Hematopoietic multipotent progenitor cell treated with erythropoietin and hydrocortisone succinate and interleukin-3 and kit ligand, for 8 days (in vitro differentiated cells): ENCODE measurements around the gene HDAC11.
A peak's percentile ranks its signal among the peaks of the same experiment; 100 is the strongest.
"Not testable (repeated sequence)": the region's sequence is repeated elsewhere in the genome, so short reads cannot be mapped to it uniquely, and the experiment has no call there.

Source experiments
- DNase-seq: peaks from one replicate; pipeline ENCODE4 v3.0.0-alpha.2; 2015

The HDAC11 gene

GRCh38 chr3:13470894-13471574, 9.1 kb upstream of the HDAC11 start:
- DNase-seq, result no peak

DNA sequence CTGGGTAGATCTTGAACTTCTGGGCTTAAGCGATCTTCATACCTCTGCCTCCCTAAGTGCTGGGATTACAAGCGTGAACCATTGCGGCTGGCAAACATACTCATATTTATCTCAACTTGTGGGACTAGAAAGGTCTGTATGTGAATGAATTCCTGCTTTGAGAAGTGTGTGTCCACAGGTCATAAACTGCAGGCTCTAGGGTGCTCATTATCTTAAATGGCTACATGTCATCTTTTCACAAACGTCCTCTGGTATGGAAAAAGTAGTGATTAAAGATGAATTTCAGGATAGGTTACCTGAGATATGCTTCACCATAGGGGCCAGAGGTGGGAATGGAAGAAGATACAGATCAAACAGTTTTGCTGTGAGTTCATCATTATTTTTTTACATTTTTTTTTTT, 7.8 kb upstream of the HDAC11 start:
- DNase-seq, result no peak

- no peak for DNase-seq
Measured at GRCh38 chr3:13473020-13473419, 7.1 kb upstream of the HDAC11 start.

DNA sequence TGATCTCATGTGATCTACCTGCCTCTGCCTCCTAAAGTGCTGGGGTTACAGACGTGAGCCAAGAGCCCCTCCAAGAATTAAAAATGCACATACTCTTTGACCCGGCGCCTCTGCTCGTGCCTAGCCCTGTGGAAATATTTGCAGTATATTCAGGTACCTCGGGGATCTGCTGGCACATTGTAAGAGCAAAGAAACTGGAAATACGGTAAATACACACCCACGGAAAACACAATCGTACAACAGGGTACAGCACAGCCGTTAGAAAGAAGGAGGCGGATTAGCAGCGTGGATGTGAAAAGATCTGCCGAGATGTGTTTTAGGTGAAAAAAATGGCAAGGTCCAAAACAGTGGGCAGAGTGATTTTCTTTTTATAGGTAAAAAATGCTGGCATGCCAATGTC, 6.1 kb upstream of the HDAC11 start:
- DNase-seq, result no peak

DNA sequence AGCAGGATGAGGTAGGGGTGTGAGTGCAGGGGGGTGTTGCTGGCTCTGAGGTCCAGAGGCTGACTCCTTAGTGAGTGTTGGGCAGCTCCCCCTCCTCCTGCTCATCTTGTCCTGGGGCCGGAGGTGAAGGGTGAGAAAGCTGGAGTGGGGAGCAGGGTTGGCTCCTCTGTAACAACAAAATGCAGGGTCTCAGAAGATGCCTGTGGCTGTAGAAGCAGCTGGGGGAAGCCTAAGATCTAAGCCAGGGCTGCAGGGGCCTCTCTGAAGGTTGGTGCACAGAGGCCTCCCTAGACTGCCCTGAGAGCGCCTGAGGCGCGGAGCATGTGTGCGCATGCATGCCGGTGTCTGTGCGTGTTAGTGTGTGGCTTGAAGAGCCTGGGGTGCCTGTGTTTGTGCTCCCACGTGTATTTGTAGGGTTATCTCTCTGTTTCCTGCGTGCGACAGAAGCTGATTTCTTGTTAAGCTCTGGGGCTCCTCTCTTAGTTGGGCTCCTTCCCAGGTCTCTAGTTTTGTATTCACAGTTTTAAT, 5.3 kb upstream of the HDAC11 start:
- no peak for DNase-seq

GRCh38 chr3:13475871-13476590, 4.1 kb upstream of the HDAC11 start:
- DNase-seq, result no peak

GRCh38 chr3:13477943-13478342, 2.2 kb upstream of the HDAC11 start:
- no peak for DNase-seq

DNA sequence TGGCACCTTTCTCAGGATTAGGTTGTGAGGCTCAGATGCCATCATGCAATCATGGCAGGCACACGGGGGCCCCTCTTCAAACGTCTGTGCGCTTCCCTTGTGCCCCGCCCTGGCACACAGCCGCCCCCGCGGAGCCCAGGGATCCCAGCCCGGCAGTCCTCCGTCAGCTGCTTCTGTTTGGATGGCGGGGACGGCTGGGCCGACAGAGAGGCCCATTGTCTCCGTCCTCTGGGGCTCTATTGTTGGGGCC, 849 bp upstream of the HDAC11 start:
- peak; percentile 56 for DNase-seq

GRCh38 chr3:13480340-13481318, 523 bp downstream of the HDAC11 start:
- DNase-seq, result no peak

DNA sequence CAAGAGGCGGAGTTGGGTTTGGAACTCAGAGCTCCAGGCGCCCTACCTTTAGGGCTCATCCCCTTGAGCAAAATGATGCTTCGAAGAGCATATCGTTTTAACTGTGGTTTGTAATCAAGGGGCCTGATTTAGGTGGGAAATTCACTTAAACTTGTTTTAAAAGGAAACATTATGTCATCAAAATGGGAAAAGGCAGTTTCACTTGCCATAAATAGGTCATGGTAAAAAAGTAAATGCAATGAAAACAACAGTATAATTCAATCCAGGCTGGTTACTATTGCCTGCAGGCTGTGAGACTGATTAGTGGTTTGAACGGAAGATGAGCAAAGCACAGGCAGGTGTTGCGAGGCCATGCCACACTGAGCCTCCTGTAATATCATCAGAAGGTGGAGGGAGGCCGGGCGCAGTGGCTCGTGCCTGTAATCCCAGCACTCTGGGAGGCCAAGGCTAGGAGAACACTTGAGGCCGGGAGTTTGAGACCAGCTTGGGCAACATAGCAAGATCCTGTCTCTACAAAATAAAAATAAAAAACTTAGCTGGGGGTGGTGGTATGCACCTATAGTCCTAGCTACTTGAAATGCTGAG, 2.1 kb downstream of the HDAC11 start:
- no peak for DNase-seq

GRCh38 chr3:13483286-13483685, 3.2 kb downstream of the HDAC11 start:
- DNase-seq, result no peak

DNA sequence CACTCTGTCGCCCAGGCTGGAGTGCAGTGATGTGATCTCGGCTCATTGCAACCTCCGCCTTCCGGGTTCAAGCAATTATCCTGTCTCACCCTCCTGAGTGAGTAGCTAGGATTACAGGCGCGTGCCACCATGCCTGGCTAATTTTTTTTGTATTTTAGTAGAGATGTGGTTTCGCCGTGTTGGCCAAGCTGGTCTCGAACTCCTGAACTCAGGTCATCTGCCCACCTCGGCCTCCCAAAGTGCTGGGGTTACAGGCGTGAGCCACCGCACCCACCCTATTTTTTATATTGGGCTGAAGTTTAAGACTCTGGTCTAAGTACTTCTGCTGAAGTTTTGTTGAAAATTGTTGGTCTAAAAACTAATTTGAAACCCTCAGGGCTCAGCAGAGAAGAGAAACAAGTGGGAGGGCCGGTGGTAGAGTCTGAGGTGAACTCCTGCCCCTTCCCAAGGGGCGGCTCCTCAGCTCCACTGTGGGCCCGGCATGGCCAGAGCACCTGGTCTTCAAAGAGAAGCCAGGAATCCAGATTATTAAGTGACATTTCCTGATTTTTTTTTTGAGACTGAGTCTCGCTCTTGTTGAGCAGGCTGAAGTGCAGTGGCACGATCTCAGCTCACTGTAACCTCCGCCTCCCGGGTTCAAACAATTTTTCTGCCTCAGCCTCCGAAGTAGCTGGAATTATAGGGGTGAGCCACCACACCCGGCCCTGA, 4.0 kb downstream of the HDAC11 start:
- no peak for DNase-seq

- DNase-seq, result peak; percentile 98
Measured at GRCh38 chr3:13484851-13485590, 4.9 kb downstream of the HDAC11 start.

DNA sequence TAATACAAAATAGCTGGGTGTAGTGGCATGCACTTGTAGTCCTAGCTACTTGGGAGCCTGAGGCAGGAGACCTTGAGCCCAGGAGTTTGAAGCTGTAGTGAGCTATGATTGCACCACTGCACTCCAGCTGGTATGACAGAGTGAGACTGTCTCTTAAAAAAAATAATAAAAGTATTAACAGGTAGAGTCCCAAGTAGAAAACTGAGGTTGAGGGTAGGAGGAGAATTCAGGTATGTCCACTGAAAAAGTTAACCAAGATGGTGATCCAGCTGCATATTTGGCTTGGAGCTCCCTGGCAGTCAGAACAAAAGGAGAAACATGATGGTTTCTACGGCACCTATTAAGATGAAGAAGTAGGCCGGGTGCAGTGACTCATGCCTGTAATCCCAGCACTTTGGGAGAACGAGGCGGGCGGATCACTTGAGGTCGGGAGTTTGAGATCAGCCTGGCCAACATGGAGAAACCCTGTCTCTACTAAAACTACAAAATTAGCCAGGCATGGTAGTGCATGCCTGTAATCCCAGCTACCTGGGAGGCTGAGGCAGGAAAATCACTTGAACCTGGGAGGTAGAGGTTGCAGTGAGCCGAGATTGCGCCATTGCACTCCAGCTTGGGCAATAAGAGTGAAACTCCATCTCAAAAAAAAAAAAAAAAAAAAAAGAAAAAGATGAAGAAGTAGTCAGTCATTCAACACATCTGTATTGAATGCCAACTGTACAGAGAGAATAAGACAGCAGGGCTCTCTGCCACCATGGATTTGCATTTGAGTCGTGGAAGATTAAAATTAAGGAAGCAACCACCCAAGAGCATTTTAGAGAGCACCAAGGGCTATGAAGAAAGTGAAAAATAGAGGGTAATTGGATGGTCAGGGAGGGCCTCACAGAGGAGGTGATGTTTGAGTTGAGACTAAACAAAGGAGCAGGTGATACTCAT, 5.8 kb downstream of the HDAC11 start:
- DNase-seq, result not testable (repeated sequence)

DNA sequence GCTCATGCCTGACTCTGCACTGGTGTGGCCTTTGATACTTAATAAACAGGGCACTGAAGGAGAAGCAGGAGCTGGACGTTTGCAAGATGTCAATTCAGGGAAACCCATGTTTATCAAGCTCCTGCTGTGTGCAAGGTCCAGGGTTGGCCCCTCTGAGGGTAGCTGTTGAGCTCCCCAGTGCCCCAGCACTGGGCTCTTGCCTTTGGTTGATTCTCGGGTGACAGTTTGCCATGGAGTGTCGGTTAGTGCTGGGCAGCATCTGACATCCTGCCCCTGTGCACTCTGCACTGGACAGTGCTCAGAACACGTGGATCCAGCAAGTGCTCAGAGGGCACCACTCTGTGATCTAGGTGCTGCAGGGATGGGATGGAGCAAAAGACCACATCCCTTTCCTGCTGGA, 7.3 kb downstream of the HDAC11 start:
- no peak for DNase-seq

- DNase-seq, result peak; percentile 34
Measured at GRCh38 chr3:13491206-13491974, 11.3 kb downstream of the HDAC11 start.

DNA sequence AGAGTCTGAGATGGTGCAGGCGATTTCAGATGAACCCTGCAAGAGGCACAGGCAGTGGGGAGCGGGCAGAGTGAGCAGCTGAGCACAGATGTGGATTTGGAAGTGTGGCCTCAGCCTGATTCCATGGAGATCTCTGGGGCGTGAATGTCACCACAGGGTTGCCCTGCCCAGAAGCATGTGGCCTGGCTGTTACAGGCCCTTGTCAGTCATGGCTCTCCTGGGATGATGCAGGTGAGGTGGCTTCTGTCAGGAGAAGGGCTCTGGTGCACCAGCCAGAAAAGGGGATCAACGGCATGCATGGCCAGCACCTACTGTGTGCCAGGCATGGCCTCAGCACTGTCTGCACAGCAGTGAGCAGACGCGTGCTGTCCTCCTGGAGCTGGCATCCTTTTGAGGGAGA, 11.9 kb downstream of the HDAC11 start:
- no peak for DNase-seq

GRCh38 chr3:13492976-13493866, 13.1 kb downstream of the HDAC11 start:
- DNase-seq, result no peak
